ENCODE data around the gene OR51E1.

Gene OR51E1

GRCh38 chr11:4695442-4695841 lies 51.7 kb downstream of the OR51E1 start:
- H4K20me1 ChIP-seq (ENCODE audit: low read depth, low read length): no peaks in the 10 kb centered on the region
- 0 out of 2 replicates have a peak, but pooled peaks cover 4% of the 10 kb centered on the region for H3K27me3 ChIP-seq (ENCODE audit: low read length)
- H3K4me2 ChIP-seq (ENCODE audit: low read depth, low read length, poor library complexity, severe bottlenecking): no peak overlapping the region
- H3K36me3 ChIP-seq (ENCODE audit: low read length): no peaks in the 10 kb centered on the region
- TF ChIP-seq EZH2phosphoT487 (conservative IDR thresholded peaks at IDR 0.05; ENCODE audit: low read length) (no peak), CTCF (IDR thresholded peaks at IDR 0.05; ENCODE audit: insufficient read depth, low read length, poor library complexity, severe bottlenecking) (no peak)
- H3K79me2 ChIP-seq (ENCODE audit: insufficient read depth, low read length): no peaks in the 10 kb centered on the region
- no peaks in the 10 kb centered on the region for H3K9me3 ChIP-seq (ENCODE audit: insufficient read depth, low read length)
- no peaks in the 10 kb centered on the region for H3F3A ChIP-seq (ENCODE audit: insufficient read depth)
- no peak overlapping the region for H3K27ac ChIP-seq (ENCODE audit: low read depth, low read length)
- no peaks in the 10 kb centered on the region for H3K9me2 ChIP-seq (replicated peaks; ENCODE audit: insufficient read depth, low read length)
- H2AFZ ChIP-seq (ENCODE audit: low read depth, low read length, severe bottlenecking): no peak overlapping the region
- H3K9ac ChIP-seq (ENCODE audit: low read length): no peak overlapping the region
- no peak overlapping the region for H3K4me3 ChIP-seq (ENCODE audit: insufficient read depth, low read length, poor library complexity, severe bottlenecking)

- Histone ChIP-seq H3K4me2 (ENCODE audit: low read depth, low read length, poor library complexity, severe bottlenecking) (no peak within 1 kb of the TSS), H3K4me3 (ENCODE audit: insufficient read depth, low read length, poor library complexity, severe bottlenecking) (no peak within 1 kb of the TSS), H2AFZ (ENCODE audit: low read depth, low read length, severe bottlenecking) (no peak within 1 kb of the TSS), H3K36me3 (ENCODE audit: low read length) (no peaks in the 10 kb centered on the region), H3K9ac (ENCODE audit: low read length) (no peak within 1 kb of the TSS), H4K20me1 (ENCODE audit: low read depth, low read length) (no peaks in the 10 kb centered on the region), H3K27me3 (ENCODE audit: low read length) (no peaks in the 10 kb centered on the region), H3K9me3 (ENCODE audit: insufficient read depth, low read length) (no peaks in the 10 kb centered on the region), H3K9me2 (replicated peaks; ENCODE audit: insufficient read depth, low read length) (no peaks in the 10 kb centered on the region), H3F3A (ENCODE audit: insufficient read depth) (no peaks in the 10 kb centered on the region), H3K27ac (ENCODE audit: low read depth, low read length) (no peak within 1 kb of the TSS), H3K79me2 (ENCODE audit: insufficient read depth, low read length) (no peaks in the 10 kb centered on the region)
- TF ChIP-seq CTCF (IDR thresholded peaks at IDR 0.05; ENCODE audit: insufficient read depth, low read length, poor library complexity, severe bottlenecking) (no peak), EZH2phosphoT487 (conservative IDR thresholded peaks at IDR 0.05; ENCODE audit: low read length) (no peak)
Measured at GRCh38 chr11:4697585-4697984, 53.8 kb downstream of the OR51E1 start, which contains the start of gene OR51E2. TSS of gene OR51E2 (minus strand) at chr11:4697853. CDS start at chr11:4682711, 15,142 bp downstream.

GRCh38 chr11:4699697-4700435 lies 56.1 kb downstream of the OR51E1 start:
- H2AFZ ChIP-seq (ENCODE audit: low read depth, low read length, severe bottlenecking): no peak overlapping the region
- H3F3A ChIP-seq (ENCODE audit: insufficient read depth): no peaks in the 10 kb centered on the region
- H4K20me1 ChIP-seq (ENCODE audit: low read depth, low read length): no peaks in the 10 kb centered on the region
- no peak overlapping the region for H3K4me3 ChIP-seq (ENCODE audit: insufficient read depth, low read length, poor library complexity, severe bottlenecking)
- H3K9ac ChIP-seq (ENCODE audit: low read length): no peak overlapping the region
- H3K27me3 ChIP-seq (ENCODE audit: low read length): no peaks in the 10 kb centered on the region
- H3K79me2 ChIP-seq (ENCODE audit: insufficient read depth, low read length): no peaks in the 10 kb centered on the region
- TF ChIP-seq EZH2phosphoT487 (conservative IDR thresholded peaks at IDR 0.05; ENCODE audit: low read length): no peak
- TF ChIP-seq CTCF (IDR thresholded peaks at IDR 0.05; ENCODE audit: insufficient read depth, low read length, poor library complexity, severe bottlenecking): no peak
- H3K9me3 ChIP-seq (ENCODE audit: insufficient read depth, low read length): no peaks in the 10 kb centered on the region
- H3K27ac ChIP-seq (ENCODE audit: low read depth, low read length): no peak overlapping the region
- H3K36me3 ChIP-seq (ENCODE audit: low read length): no peaks in the 10 kb centered on the region
- H3K4me2 ChIP-seq (ENCODE audit: low read depth, low read length, poor library complexity, severe bottlenecking): no peak overlapping the region
- no peaks in the 10 kb centered on the region for H3K9me2 ChIP-seq (replicated peaks; ENCODE audit: insufficient read depth, low read length)
